Naive thymus-derived CD4-positive, alpha-beta T cell (primary cell): ENCODE data around the gene KSR1. TPM values are rescaled to one million over a fixed set of nuclear protein-coding genes. Genes with fewer than 3 reads are reported as not detected.

Experiments
- ATAC-seq: fragments of 150-1000 bp; cut with Tn5 transposase; 2 replicates; pipeline ENCODE4 v1.10.0; 2021; ENCODE audit warnings: mild to moderate bottlenecking, moderate library complexity
- CTCF ChIA-PET: fragments of 350-600 bp; sonication (Branson Sonifier 250); formaldehyde crosslinking; loops from one replicate; lab custom pipeline; 2021; ENCODE audit warnings: antibody characterized with exemption; lab: Charles Lee
- POLR2A ChIA-PET: fragments of 350-600 bp; sonication (Branson Sonifier 250); formaldehyde crosslinking; loops from one replicate; lab custom pipeline; 2021; ENCODE audit warnings: antibody characterized with exemption, inconsistent platforms; lab: Charles Lee
- DNase-seq, 9 donors: peaks; one replicate each; pipeline versions ENCODE4 v3.0.0 to v3.0.0-alpha.2; 2020 to 2022; ENCODE audit warnings: mixed read lengths in 1 of 9
- H3K27ac ChIP-seq: one replicate; pipeline ENCODE4 v1.7.0; 2013; ENCODE audit warnings: mild to moderate bottlenecking, low read depth, low read length, moderate library complexity
- H3K27me3 ChIP-seq, 2 donors: one replicate each; pipeline ENCODE4 v1.7.0; 2013; ENCODE audit warnings: low read length in 2 of 2, mild to moderate bottlenecking in 2 of 2, moderate library complexity in 2 of 2; ENCODE audit not compliant: control insufficient read depth in 2 of 2, insufficient read depth in 2 of 2
- H3K36me3 ChIP-seq, 3 experiments: 1 replicate in 2 of 3; 2 replicates in 1 of 3; pipeline ENCODE4 v1.7.0; 2013; ENCODE audit warnings: low read length in 3 of 3, mild to moderate bottlenecking in 3 of 3, moderate library complexity in 1 of 3; ENCODE audit not compliant: insufficient read depth in 3 of 3, control insufficient read depth in 2 of 3
- H3K4me1 ChIP-seq, 2 donors: one replicate each; pipeline ENCODE4 v1.7.0; 2013; ENCODE audit warnings: low read length in 2 of 2, mild to moderate bottlenecking in 2 of 2, moderate library complexity in 1 of 2; ENCODE audit not compliant: control insufficient read depth in 2 of 2, insufficient read depth in 2 of 2
- H3K4me3 ChIP-seq: 2 replicates; pipeline ENCODE4 v1.7.0; 2013; ENCODE audit warnings: mild to moderate bottlenecking, low read length
- H3K9me3 ChIP-seq, 3 experiments: 1 replicate in 2 of 3; 2 replicates in 1 of 3; pipeline ENCODE4 v1.7.0; 2013; ENCODE audit warnings: low read length in 3 of 3; ENCODE audit not compliant: control insufficient read depth in 2 of 3
- H3K27ac Mint-ChIP-seq, 9 donors: one replicate each; pipeline ENCODE4 v1.8.0; 2020 to 2022; ENCODE audit warnings: mixed read lengths in 9 of 9, mild to moderate bottlenecking in 8 of 9, moderate library complexity in 5 of 9, inconsistent platforms in 2 of 9
- H3K27me3 Mint-ChIP-seq, 5 donors: one replicate each; pipeline ENCODE4 v1.8.0; 2021 to 2022; ENCODE audit warnings: mixed read lengths in 5 of 5, mild to moderate bottlenecking in 1 of 5
- H3K36me3 Mint-ChIP-seq, 5 donors: one replicate each; pipeline ENCODE4 v1.8.0; 2020 to 2022; ENCODE audit warnings: mixed read lengths in 5 of 5, mild to moderate bottlenecking in 3 of 5, inconsistent platforms in 1 of 5
- H3K4me1 Mint-ChIP-seq, 7 donors: one replicate each; pipeline ENCODE4 v1.8.0; 2020 to 2022; ENCODE audit warnings: mixed read lengths in 7 of 7, mild to moderate bottlenecking in 3 of 7, inconsistent platforms in 1 of 7
- H3K4me3 Mint-ChIP-seq, 10 donors: one replicate each; pipeline ENCODE4 v1.8.0; 2020 to 2022; ENCODE audit warnings: mild to moderate bottlenecking in 10 of 10, mixed read lengths in 10 of 10, moderate library complexity in 6 of 10, inconsistent platforms in 2 of 10
- H3K9me3 Mint-ChIP-seq, 11 donors: one replicate each; pipeline ENCODE4 v1.8.0; 2020 to 2022; ENCODE audit warnings: mixed read lengths in 11 of 11, mild to moderate bottlenecking in 4 of 11, inconsistent platforms in 1 of 11, moderate library complexity in 1 of 11
- intact Hi-C, 2 donors: fragments of 100-400 bp; cut with micrococcal nuclease; formaldehyde crosslinking; loops; one replicate each; pipeline ENCODE4 v1.15.1; 2023
- polyA plus RNA-seq, 2 donors: library from polyadenylated mRNA; unstranded; fragments of 300-500 nt; fragmentation: Illumina TruSeq; gene quantifications; one replicate each; pipeline ENCODE4 v1.2.3, GENCODE V29; 2021
- total RNA-seq, 6 experiments: library from RNA in 5 of 6; stranded (reverse) in 5 of 6; gene quantifications; 1 replicate in 5 of 6; 2 replicates in 1 of 6; pipeline ENCODE4 v1.2.3 and lab custom pipeline; 2021 to 2026

KSR1 gene
- total and polyA plus RNA-seq, 7 experiments from 2014 or later, result 0.52 to 96.4 (median 23.3) TPM

DNA sequence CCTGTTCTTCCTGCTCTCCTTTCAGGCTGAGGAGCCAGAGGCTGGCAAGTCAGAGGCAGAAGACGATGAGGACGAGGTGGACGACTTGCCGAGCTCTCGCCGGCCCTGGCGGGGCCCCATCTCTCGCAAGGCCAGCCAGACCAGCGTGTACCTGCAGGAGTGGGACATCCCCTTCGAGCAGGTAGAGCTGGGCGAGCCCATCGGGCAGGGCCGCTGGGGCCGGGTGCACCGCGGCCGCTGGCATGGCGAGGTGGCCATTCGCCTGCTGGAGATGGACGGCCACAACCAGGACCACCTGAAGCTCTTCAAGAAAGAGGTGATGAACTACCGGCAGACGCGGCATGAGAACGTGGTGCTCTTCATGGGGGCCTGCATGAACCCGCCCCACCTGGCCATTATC lies 149.2 kb downstream of the KSR1 start:
- Histone ChIP-seq H3K27me3 (no peaks in the 10 kb centered on the region), H3K27ac (no peak overlapping the region), H3K4me1 (no peaks in the 10 kb centered on the region), H3K36me3 (peaks cover 0 to 29% (median 0%) of the 10 kb centered on the region in 3 experiments), H3K9me3 (no peaks in the 10 kb centered on the region), H3K4me3 (no peak overlapping the region)
- Mint-ChIP-seq H3K4me3 (no peak overlapping the region), H3K9me3 (no peaks in the 10 kb centered on the region), H3K27me3 (no peaks in the 10 kb centered on the region), H3K4me1 (peaks cover 0 to 22% (median 0%) of the 10 kb centered on the region in 7 donors), H3K27ac (no peak overlapping the region), H3K36me3 (peaks cover 5 to 27% (median 10%) of the 10 kb centered on the region in 5 donors)
- no peak for ATAC-seq
- no peak for DNase-seq
- intact Hi-C loops, result no loop called here
- CTCF ChIA-PET, result interaction anchor here (0.5 to 12.1 kb wide), 4 partner anchors 47 to 432 kb away, joined by 3 to 178 read pairs (median 22); no protein-coding TSS in a partner anchor
- POLR2A ChIA-PET, result no interaction called here

DNA sequence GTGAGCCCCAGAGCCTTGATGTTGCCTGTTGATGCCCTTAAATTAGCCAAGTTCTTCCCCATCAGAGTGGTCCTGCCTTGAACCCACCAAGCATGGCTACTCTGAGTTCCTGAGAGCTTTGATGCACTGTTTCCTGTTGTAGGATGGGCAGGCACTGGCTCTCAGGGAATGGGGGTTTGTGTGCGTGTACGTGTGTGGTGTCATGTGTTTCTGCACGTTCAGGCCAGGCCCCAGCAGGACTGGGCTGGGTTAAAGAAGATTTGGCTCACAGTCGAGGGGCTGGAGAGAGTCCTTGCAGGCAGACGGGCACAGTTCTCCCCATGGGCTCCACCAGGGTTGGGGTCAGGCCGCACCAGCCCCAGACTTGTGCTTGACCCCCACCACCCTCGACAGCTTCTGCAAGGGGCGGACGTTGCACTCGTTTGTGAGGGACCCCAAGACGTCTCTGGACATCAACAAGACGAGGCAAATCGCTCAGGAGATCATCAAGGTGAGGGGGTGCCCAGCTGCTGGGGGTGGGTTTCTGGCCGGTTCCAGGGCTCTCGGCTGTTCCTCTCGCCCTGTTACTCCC lies 151.4 kb downstream of the KSR1 start:
- no peak for DNase-seq
- H3K27me3 Mint-ChIP-seq, result no peaks in the 10 kb centered on the region
- no peak overlapping the region for H3K27ac Mint-ChIP-seq
- Histone ChIP-seq H3K27ac (no peak overlapping the region), H3K4me3 (no peak overlapping the region), H3K4me1 (no peaks in the 10 kb centered on the region), H3K36me3 (peaks cover 0 to 32% (median 0%) of the 10 kb centered on the region in 3 experiments), H3K9me3 (no peaks in the 10 kb centered on the region), H3K27me3 (no peaks in the 10 kb centered on the region)
- ATAC-seq, result no peak
- intact Hi-C loops, result no loop called here
- POLR2A ChIA-PET, result no interaction called here
- CTCF ChIA-PET, result interaction anchor here (1.3 to 5.8 kb wide), 2 partner anchors 12 to 45 kb away, joined by 3 to 40 read pairs; no protein-coding TSS in a partner anchor
- H3K4me3 Mint-ChIP-seq, result no peak overlapping the region
- peaks cover 0 to 24% (median 0%) of the 10 kb centered on the region in 7 donors for H3K4me1 Mint-ChIP-seq
- H3K36me3 Mint-ChIP-seq, result peaks cover 5 to 34% (median 10%) of the 10 kb centered on the region in 5 donors
- no peaks in the 10 kb centered on the region for H3K9me3 Mint-ChIP-seq

DNA sequence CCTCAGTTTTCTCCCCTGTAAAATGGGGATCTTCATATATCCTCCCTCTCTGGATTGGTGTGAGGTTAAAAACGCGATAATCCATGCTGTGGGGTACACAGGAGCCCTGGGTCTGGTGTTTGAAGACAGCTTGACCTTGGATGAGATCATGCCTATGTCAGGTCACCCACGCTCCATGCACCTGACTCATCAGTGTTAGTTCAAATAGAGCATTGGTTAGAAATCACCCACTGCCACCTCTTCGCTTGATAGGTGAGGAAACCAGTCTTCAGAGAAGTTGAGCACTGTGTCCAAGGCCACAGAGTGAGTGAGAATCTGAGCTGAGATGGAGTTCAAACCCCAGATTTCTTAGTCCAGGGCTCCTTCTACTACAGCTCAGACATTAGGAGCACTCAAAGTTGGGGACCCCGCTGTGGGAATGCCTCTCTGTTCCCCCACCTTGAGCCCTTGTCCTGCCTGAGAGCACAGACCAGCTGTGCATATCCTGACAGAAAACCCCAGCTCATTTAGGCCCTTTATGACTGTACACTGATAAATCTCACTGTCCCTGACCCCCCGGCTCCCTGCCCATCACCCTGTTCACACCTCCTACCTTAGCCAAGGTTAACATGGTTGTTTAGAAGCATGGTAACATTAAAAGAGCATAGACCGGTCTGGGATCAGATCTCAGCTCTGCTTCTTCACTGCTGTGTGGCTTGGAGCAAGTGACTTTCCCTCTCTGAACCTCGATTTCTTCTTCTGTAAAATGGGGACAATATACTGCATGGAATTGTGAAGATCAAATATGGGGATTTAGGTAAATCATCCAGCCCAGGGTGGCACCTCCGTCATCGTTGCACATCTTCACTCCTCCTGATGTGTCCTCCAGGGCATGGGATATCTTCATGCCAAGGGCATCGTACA lies 152.3 kb downstream of the KSR1 start:
- Mint-ChIP-seq H3K4me1 (peaks cover 0 to 21% (median 0%) of the 10 kb centered on the region in 7 donors), H3K36me3 (peaks cover 5 to 34% (median 12%) of the 10 kb centered on the region in 5 donors), H3K27ac (no peak overlapping the region), H3K4me3 (no peak overlapping the region), H3K9me3 (no peaks in the 10 kb centered on the region), H3K27me3 (no peaks in the 10 kb centered on the region)
- ChIA-PET POLR2A (no interaction called here), CTCF (interaction anchor here (5.8 kb wide), 1 partner anchor 44 kb away, joined by 40 read pairs; no protein-coding TSS in a partner anchor)
- DNase-seq (no peak), ATAC-seq (no peak)
- Histone ChIP-seq H3K27ac (no peak overlapping the region), H3K4me3 (no peak overlapping the region), H3K27me3 (no peaks in the 10 kb centered on the region), H3K4me1 (no peaks in the 10 kb centered on the region), H3K36me3 (peaks cover 0 to 32% (median 0%) of the 10 kb centered on the region in 3 experiments), H3K9me3 (no peaks in the 10 kb centered on the region)
- intact Hi-C loops, result loop anchor here (1.0 kb wide), 1 partner anchor 43 kb away; no protein-coding TSS in a partner anchor

DNA sequence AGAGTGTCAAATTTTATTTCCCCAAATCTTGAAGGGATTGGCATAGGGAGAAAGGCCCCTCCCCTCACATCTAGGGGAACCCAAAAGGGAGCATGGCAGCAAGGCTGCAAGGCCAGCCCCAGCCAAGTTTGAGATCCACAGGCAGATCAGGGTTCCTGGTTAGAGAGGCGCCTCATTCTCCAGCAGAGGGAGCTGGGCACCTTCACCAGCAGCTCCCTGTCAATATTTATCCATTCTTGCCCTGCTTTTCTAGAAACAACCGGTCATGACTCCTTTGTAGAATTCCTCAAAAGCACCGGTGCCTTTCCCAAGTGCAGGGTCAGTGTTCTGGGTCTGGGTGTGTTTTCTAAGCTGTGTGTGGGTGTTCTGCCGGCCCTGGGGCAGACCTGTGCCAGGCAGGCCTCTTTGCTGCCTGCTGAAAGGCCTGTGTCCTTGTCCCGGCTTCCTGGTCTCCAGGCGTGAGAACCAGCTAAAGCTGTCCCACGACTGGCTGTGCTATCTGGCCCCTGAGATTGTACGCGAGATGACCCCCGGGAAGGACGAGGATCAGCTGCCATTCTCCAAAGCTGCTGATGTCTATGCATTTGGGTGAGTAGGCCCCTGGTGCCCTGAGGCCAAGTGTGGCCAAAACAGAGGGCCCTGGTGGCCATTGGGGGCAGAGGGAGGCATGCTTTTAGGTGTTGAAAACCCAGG lies 153.5 kb downstream of the KSR1 start:
- no peak for ATAC-seq
- Mint-ChIP-seq H3K4me3 (no peak overlapping the region), H3K36me3 (peaks cover 8 to 41% (median 16%) of the 10 kb centered on the region in 5 donors), H3K27me3 (no peaks in the 10 kb centered on the region), H3K27ac (no peak overlapping the region), H3K4me1 (peaks cover 0 to 21% (median 0%) of the 10 kb centered on the region in 7 donors), H3K9me3 (no peaks in the 10 kb centered on the region)
- DNase-seq, result peak in 3 of 9 donors; percentile 10 to 25 (median 22)
- Histone ChIP-seq H3K27me3 (no peaks in the 10 kb centered on the region), H3K27ac (no peak overlapping the region), H3K4me1 (no peaks in the 10 kb centered on the region), H3K4me3 (no peak overlapping the region), H3K36me3 (peaks cover 0 to 31% (median 0%) of the 10 kb centered on the region in 3 experiments), H3K9me3 (no peaks in the 10 kb centered on the region)
- POLR2A ChIA-PET, result no interaction called here
- intact Hi-C loops, result loop anchor here (1.0 kb wide), 1 partner anchor 42 kb away; no protein-coding TSS in a partner anchor
- CTCF ChIA-PET, result interaction anchor here (1.0 to 5.8 kb wide), 2 partner anchors 12 to 43 kb away, joined by 3 to 40 read pairs; no protein-coding TSS in a partner anchor

DNA sequence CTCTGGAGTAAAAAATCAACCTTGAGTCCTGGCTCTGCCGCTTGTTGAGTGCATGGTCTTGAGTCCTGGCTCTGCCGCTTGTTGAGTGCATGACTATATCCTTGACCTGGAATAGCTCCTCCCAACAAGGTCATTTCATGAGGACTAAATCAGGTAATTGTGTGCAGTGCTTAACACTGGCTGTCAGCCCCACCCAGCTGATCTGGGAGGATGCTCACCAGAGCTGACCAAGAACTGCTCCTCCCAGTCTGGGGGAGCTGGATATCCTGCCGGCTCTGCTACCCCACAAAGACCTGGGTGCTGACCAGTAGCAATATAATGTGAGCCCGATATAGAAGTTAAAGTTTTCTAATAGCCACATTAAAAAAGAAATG lies 154.0 kb downstream of the KSR1 start:
- ATAC-seq (no peak), DNase-seq (no peak)
- intact Hi-C loops, result no loop called here
- peaks cover 0 to 29% (median 0%) of the 10 kb centered on the region in 3 experiments for H3K36me3 ChIP-seq
- ChIA-PET CTCF (interaction anchor here (1.0 to 5.8 kb wide), 2 partner anchors 12 to 42 kb away, joined by 3 to 40 read pairs; no protein-coding TSS in a partner anchor), POLR2A (no interaction called here)
- no peak overlapping the region for H3K4me3 ChIP-seq
- no peaks in the 10 kb centered on the region for H3K27me3 ChIP-seq
- Mint-ChIP-seq H3K27me3 (no peaks in the 10 kb centered on the region), H3K4me3 (no peak overlapping the region), H3K27ac (no peak overlapping the region), H3K4me1 (peaks cover 0 to 26% (median 0%) of the 10 kb centered on the region in 7 donors), H3K36me3 (peaks cover 8 to 42% (median 22%) of the 10 kb centered on the region in 5 donors), H3K9me3 (peaks cover 0 to 2% (median 0%) of the 10 kb centered on the region in 11 donors)
- no peak overlapping the region for H3K27ac ChIP-seq
- no peaks in the 10 kb centered on the region for H3K9me3 ChIP-seq
- H3K4me1 ChIP-seq, result no peaks in the 10 kb centered on the region

DNA sequence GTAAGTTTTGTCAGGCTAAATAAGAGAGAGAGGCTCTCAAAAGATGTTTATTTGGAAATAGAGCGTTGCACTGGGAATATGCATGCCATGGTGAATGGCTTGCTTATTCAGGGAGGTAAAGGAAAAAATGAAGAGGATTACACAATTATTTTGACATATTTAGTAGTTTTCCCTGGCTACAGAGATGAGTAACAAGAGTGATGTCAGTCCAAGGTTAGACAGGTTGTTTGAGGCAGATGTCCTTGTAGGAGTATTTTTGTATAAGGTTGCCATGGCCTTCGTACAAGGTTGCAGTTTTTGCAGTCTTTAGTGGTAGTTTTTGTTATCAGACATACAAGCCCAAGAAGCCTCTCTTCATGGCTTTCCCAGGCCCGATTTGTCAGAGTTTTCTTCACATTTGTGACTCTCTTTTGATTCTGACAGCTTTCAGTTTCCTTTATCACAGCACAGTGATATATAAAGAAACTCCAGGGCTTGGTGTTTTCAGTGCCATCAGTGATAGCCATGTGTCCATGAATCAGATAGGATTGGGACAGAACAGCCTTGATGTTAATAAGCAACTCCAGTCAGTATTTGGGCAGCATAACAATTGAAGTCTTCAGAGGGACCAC lies 156.0 kb downstream of the KSR1 start:
- ATAC-seq (no peak), DNase-seq (no peak)
- peak overlapping the region in 2 of 9 donors; percentile 43 to 76 for H3K27ac Mint-ChIP-seq
- CTCF ChIA-PET, result interaction anchor here (0.9 kb wide), 1 partner anchor 11 kb away, joined by 3 read pairs; no protein-coding TSS in a partner anchor
- intact Hi-C loops, result no loop called here
- H3K27ac ChIP-seq, result no peak overlapping the region
- H3K36me3 Mint-ChIP-seq, result peaks cover 4 to 46% (median 34%) of the 10 kb centered on the region in 5 donors
- no peak overlapping the region for H3K4me3 ChIP-seq
- peaks cover 0 to 5% of the 10 kb centered on the region in 2 donors for H3K4me1 ChIP-seq
- no peak overlapping the region for H3K4me3 Mint-ChIP-seq
- H3K36me3 ChIP-seq, result peaks cover 0 to 26% (median 0%) of the 10 kb centered on the region in 3 experiments
- POLR2A ChIA-PET, result no interaction called here
- H3K4me1 Mint-ChIP-seq, result peaks cover 0 to 44% (median 8%) of the 10 kb centered on the region in 7 donors
- peaks cover 0 to 2% (median 0%) of the 10 kb centered on the region in 11 donors for H3K9me3 Mint-ChIP-seq
- no peaks in the 10 kb centered on the region for H3K27me3 Mint-ChIP-seq
- H3K27me3 ChIP-seq, result no peaks in the 10 kb centered on the region
- H3K9me3 ChIP-seq, result no peaks in the 10 kb centered on the region
